Pulmonary artery endothelial cell (primary cell): ENCODE measurements around the gene HAUS7. TPM values are rescaled to one million over a fixed set of nuclear protein-coding genes. Genes with fewer than 3 reads are reported as not detected.

Source experiments
- DNase-seq: peaks from one replicate; pipeline ENCODE4 v3.0.0-alpha.2; 2011; ENCODE audit warnings: low read depth, low spot score
- total RNA-seq: library from RNA; depleted of rRNA; stranded (reverse); fragments of >200 nt; gene quantifications from 2 replicates; pipeline ENCODE4 v1.2.3, GENCODE V29; 2014

The HAUS7 gene
- total RNA-seq, 1 donor from 2014 or later: 25.3 TPM

DNA sequence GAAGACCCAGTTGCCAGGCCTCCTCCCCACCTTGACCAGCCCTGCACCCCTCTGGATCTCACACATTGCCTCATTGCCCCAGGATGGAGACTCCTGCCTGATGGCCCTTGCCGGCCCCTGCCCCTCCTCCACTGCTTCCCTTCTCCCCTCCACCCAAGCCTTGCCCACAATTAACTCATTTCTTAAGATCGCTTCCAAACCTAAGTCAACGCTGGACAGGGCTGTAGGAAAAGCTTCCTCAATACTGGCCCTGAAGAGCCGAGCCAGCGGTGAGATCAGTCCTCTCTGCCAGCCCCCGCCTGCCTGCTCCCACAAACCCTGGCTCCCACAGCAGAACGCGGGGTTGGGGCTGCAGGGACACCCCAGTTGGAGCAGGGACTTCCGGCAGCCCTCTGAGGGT is 7.5 kb upstream of the HAUS7 start:
- no peak for DNase-seq

DNA sequence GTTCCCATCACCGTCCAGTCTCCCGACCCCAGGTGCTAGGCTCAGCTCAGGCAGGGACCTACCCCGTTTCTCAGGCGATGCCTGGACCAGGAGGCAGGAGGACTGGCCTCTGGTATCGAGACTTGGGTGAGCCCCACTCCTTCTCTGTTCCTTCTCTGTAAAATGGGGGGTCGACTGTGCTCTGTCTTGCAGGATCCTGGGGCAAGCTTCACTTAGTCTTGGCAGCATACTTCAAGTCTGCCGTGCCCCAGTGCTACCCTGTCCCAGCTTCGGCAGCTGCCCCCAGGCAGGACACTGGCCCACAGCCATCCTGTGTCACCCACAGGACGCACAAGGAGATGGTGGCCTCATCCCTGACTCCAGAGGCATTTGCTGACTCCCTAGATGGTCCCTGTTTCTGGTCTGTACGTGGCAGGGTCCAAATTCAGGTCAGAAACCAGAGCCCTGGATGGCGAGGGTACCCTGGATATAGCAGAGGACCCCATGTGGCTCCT is 7.0 kb upstream of the HAUS7 start:
- no peak for DNase-seq

DNA sequence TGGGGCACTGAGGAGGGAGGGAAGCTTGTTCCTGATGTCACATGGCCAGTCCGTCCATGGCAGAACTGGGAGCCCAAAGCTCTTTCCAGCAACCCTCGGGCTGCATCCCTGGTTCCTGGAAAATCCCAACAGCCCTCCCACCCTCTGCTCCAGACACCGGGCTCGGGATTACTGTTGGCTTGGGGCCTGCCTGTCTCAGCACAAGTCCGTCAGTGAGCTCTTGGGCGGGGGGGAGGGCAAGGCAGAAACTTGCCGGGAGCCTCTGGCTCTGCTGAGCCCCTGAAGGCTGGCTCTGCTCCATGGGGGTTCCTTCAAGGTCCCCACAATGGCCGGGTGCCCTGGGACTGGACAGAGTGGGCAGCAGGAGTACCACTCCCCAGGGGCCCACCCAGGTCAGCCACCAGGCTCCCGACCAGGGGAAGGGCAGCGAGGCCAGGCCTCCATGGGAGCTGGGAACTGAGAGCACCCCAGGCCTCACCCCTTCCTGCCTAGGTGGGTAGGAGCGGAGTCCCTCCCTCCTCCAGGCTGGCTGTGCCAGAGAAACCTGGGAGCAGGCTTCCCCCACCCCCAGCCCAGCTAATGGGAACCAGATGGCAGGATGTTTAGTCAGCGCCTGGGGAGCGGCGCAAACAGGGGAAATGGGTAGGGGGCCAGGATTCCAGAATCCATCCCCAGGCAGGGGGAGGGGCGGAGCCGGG is 6.4 kb upstream of the HAUS7 start:
- DNase-seq: peak; percentile 37

DNA sequence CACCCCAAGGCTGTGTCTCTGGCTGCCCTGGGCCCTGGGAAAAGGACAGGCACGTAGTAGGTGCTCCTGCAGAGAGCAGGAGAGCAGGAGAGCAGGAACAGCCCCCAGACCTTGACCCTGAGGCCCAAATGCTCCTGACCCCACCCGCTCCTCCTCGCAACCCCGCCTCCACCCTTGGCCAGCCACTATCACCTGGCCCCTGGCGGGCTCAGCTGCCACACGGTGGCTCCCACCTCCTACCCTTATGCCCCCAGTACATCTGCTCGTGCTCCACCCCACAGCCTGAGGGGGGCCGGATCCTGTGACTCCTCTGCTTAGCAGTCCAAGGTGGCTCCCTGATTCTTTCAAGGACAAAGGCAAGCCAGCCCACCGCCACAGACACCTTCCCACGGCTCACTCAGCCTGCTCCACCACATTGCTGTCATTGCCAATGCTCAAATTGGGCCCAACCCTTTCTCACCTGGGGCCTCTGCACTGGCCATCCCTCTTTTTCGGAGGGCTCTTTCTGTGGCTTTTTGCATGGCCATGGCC is 5.4 kb upstream of the HAUS7 start:
- no peak for DNase-seq

DNA sequence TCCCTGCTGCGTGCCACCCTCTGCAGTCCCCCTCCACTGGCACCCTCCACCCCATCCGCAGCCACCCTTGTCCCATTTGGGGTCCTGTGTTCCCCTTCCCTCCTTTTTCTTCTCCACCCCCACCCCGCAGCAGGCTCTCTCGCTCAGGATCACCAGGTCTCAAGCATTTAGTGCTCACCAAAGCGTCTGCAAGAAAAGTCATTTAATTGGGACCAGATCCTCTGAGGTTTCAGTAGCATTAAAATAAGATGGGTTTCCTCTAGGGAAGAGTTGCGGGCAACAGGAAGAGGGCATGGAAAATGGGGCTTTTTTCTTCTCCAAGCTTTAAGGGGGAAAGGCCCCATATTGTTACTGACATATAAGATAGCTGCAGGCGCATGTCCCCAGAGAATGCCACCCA is 4.9 kb upstream of the HAUS7 start:
- DNase-seq: no peak

DNA sequence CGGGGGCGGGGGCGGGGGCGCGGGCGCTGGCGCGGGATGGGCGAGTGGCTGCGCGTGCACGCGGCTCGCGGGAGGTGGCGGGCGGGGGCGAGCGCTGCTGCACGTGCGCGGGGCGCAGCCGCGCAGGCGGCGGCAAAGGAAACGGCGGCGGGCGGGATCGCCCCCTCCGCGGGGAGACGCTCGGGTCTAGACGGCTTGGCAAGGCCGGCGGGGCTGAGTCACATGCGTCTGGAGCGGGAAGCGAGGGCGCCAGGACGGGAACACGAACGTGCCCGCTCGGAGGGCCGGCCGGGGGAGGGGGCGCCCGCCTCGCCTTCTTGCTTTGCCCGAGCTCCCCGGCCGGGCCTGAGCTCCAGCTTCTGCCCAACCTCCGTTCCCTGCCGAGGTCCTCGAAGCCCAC is 4.3 kb upstream of the HAUS7 start:
- peak; percentile 24 for DNase-seq

DNA sequence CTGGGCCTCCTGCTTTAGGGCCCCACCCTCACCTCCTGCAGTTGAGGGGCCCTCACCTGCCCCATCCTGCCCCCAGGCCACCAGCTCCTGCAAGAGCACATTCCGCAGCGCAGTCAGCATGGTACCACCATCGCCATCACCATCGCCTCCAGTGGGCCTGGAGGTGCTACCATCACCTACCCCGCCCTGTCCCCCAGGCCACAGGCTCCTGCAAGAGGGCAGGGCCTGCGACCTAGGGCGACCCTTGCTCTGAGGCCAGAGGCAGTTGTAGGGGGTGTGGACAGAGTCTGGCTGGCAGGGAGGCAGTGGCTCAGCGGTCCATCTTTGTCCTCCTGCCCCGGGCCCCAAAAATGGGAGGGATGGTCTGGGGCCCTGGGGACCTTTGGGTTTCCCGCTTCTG is 3.9 kb upstream of the HAUS7 start:
- no peak for DNase-seq

DNA sequence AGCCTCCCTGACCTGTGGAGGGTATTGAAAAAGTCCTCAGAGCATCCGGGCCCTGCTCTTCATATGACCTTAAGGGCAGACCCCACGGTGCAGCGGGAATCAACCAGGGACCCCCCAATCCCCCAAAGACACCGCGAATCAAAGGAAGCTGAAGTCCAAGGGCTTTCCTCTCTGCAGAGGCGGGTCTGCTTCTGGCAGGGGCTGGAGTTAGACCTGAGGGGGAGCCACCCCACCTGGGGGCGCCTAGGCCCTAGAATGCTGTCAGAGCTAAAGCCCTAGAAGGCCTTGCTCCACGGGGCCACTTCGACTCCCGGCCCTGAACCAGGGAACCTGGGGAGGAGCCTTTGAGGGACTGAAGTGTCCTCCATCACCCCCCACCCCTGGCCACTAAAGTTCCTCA is 2.8 kb upstream of the HAUS7 start:
- DNase-seq: no peak

DNA sequence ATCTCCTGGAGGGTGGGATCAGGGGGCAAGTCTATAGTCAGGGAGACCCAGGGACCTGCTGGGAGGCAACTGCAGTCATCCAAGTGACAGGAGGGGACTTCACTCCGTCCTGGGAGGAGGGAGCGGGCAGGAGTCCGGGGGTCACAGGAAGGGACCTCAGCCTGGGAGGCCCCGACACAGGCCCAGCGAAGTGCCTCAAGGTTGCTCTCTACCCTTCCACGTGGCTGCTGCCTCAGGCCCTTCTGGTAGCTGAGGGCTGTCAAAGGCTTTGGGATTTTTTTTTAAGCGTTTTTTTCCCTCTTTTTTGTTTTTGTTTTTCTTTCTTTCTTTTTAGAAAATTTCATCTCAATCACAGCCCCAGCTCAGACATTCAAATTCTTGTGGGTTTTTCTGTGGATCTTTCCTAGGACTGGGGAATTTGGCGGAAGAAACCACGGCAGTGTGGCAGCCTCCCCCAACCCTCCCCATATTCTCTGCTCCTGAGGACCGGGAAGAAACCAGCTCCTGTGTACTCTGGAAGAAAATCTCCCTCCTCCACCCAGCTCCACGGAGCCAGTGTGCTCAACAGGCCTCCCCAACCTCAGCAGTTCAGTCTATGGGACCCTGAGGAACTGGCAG is 1.4 kb upstream of the HAUS7 start:
- DNase-seq: no peak

DNA sequence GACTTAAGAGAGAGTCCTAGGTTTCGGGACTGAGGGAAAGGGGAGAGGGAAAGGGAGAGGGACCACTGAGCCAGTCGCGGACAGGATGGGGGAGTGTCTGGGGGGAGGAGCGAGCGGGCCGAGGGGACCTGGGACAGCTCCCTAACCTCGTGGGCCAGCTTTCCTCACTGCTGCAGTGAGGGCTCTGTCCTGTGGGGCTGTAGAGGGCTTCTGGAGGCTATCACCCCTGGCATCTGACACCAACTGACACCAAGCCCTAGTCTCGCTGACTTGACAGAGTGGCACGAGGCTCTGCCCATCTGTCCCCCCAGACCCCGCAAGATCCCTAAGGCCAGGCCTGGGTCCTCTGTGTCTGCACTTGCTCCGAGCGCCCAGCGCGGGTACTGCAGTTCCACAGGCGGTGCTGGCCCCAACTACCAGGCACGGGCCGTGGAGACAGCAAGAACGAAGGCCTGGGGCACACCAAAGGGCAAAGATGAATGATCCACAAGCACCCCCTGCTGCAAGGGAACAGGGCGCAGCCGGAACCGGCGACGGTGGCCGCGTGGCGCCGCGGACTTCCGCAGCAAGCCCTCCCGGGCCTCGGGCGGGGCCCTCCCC is 465 bp downstream of the HAUS7 start:
- no peak for DNase-seq

DNA sequence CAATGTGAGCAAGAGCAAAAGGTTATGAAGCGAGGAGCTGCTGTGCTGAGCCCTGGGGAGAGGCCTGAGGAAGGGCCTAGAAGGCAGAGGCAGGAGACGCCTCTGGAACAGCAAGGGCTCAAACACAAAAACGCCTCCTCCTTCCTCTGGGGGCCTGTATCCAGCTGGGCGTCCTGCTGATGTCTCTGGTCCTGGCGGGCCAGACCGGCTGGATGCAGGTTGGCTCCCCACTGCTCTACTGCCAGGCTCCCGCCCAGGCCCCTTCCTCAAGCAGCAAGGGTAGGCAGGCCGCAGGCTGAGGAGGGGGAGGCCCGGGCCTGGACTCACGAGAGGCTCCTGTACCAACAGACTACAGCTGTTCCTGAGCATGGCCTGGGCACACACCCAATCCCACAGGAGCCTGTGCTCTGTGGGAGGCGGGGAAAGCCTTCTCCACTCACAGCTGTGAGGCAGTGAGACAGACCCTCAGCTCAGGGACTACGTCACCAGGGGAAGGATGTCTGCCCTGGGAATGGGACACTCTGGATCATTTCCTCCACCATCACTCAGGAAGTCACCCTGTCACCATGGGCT is 2.3 kb downstream of the HAUS7 start:
- no peak for DNase-seq

DNA sequence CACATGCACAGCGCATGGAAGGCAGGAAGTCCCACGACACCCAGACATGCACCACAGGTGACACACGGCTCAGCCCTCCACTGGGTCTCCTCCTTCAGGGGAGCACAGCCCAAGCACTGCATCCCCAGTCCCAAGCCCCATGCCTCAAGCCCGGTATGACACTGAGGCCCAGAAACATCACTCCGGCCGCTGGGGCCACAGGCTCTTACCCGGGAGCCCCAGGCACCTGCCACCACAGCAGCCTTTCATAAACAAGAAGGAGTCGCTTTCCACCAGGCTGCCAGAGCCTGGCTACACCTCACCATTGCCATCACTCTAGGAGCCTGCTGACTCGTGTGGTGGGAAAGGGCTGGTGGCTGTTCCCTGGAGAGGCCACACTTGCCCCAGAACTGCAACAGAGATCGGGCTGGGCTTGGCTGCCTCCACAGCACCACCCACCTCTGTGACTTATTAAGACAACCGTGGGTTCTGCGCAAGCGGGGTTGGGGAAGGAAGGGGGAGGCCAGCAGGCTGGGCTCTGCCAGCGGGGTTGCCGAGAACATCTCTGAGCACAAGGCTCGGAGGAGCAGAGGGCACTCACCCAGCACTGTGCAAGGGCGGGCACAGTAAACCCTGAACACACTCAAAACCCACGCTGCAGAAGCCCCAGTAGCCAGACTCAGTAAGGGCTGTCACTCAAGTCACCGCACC is 4.5 kb downstream of the HAUS7 start:
- no peak for DNase-seq

DNA sequence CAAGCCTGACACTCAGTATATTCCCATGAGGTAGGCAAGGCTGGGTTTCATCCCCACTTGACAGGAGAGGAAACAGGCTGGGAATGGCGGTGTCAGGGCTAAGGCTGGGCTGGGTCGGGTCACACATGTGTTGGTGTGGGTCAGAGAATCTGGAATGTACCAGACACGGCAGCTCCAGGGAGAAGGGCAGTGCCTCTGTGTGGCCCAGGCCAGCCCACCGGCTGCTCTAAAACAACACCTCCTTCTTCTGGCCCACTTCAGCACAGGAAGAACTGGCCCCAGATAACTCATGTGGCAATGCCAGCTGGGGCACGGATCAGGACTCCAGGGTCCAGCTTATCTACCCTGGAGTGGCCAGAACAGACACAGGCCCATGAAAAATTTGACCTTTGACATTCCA is 6.3 kb downstream of the HAUS7 start:
- no peak for DNase-seq

DNA sequence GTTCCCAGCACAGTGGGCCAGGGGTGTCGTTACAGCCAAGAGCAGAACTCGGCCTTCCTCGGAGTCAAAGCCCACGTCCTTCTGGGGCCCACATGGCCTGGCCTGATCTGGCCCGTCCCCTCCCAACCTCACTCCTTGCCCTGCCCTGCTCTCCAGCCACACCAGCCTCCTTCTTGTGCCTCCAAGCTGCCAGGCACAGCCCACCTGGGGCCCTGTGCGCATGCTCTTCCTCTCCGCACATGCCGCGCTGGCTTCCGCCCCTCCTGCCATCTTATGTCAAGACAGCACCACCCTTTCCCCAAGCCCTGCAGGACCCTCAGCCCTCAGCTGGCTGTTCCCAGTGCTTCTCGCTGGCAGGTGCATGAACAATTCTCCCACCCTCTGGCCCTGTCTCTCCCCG is 6.8 kb downstream of the HAUS7 start:
- DNase-seq: no peak

DNA sequence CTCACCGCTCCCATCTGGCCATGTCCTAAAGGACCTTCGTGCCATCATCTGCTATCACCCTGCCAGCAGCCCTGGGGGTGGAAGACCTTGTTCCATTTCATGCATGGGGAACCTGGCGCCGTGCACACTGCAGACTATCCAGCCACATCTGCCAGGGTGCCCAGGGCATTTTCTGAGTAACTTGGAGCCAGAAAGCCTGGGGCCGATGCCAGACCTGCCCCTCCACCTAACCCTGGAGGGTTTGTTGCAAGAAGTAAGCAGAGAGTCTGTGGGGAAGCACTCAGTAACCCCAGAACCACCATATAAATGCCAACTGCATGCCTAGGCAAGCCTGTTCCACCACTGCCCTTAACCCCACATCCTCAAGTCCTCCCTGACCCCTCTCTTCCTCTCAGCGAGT is 7.3 kb downstream of the HAUS7 start:
- no peak for DNase-seq

DNA sequence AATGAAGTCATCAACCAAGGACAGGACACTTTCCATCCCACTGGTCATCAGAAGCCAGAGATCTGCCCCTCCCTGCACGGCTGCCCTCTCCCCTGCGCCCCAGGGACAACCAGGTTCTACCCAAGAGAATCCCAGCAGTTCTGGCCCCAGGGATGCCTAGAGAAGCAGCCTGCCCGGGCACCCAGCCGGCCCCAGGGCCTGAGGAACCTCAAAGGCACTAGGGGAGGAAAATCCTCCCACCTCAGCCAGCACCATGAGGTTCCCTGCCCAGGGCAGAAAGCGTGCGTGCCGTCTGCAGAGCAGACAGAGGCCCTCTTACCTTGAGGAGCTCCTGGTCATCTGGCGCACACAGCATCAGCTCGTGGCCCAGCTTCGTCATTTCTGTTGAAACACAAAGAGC is 8.1 kb downstream of the HAUS7 start:
- DNase-seq: no peak

DNA sequence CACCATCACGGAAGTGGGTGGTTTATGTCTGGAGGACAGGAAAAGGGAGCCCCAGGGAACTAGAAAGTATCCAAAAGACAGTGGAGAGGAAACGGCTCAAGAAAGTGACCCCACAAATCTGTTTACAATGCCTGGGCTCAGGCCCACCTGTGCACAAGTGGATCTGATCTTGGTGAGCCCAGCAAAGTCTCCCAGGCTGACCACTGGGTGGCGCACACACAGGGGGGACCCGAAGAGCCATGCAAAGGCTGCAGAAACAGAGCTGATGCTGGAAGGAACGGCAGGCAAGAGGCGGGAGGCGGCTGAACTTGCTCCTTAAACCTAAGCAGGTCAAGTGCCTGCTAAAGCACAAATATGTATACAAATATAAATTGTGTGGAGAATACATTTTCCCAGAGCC is 9.6 kb downstream of the HAUS7 start:
- DNase-seq: peak; percentile 13

DNA sequence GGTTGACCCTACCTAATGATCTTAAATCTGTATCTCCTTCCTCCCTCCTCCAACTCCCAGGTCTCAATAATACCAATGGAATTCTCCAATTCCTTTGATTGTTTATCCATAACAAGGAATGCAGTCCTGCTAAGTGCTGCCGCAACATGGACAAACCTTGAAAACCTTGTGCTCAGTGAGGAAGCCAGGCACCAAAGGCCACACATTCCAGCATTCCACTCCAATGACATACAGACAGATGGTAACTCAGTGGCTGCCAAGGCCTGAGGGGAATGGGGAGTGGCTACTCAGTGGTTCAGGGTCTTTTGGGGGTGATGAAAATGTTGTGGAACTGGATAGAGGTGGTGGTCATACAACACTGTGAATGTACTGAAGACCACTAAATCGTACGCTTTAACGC is 10.4 kb downstream of the HAUS7 start:
- peak; percentile 37 for DNase-seq

DNA sequence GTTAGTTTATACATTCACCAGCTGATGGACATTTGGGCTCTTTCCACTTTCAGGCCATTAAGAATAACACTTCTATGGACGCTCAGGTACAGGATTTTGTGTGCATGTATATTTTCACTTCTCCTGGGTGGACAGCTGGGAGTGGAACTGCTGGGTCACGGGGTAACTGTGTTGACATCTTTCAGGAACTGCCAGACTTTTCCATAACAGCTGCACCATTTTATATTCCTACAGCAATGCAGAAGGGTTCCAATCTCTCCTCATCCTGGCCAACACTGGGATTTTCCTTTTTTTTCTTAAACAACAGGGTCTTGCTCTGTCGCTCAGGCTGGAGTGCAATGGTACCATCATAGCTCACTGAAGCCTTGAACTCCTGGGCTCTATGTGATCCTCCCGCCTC is 11.9 kb downstream of the HAUS7 start:
- DNase-seq: no peak

DNA sequence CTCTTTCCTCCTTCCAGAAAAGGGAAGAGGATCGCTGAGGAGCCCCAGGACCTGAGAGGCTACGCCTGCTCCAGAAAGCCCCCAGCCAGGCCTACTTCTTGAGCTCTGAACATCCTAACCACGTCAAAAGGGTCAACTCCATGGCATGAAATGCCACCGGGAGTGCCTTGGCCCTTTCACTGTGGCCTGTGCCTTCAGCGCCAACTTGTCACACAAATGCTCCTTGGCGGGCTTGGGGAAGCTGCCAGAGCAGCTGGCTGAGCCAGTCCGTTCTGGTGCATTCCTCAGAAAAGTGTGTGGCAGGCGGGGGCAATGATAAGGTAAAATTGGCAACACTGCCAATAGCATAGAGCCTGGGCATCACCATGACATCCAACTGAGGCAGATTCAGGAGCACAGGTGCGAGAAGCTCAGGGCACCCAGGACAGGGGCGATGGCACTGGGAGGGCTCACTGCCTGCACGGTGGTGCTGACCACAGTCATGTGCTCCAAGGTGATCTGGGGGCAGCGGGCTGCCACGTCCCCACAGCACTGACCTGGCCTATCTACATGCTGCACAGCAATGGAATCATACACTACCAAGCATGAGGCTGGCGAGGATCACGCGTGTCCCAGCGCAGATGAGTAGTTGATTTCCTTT is 12.4 kb downstream of the HAUS7 start:
- DNase-seq: no peak

DNA sequence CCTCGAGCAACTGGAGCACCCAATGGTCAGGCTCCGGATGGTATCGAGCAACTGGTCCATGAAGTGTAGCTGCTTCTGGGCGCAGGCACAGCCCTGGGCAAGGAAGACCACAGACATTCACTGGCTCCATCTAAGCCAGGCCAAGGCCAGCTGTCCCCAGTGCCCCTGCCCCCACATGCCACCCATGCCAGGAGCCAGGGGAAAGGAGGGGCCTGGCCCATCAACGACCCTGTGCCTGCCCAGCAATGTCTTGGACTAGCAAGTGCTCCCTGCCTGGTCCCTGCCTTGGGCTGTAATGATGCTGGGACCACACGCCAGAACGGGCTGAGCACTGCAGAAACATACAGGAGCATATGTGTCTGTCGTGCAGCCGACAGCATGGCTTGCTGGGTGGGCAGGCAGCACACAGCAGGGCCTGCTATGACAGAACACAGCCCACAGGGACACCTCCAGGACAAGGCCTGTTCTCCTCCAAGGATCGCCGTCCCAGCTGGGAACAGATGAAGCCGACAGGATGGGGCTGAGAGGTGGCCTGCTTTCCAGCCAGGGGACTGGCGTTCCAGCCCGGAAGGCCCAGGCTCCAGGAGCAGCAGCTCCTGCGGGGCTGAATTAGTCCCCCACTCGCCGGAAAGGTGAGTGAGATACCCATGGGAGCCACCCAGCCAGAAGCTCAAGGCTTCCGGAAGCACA is 13.1 kb downstream of the HAUS7 start:
- no peak for DNase-seq
